GM18520 (cell line): ENCODE data around the gene CXCR6.

Experiments
- ATAC-seq: cut with Tn5 transposase; IDR thresholded peaks from one replicate; pipeline ENCODE4 v1.9.1; 2021; ENCODE audit not compliant: unreplicated experiment

The CXCR6 gene

GRCh38 chr3:45946875-45947274, 3.6 kb downstream of the CXCR6 start:
- no peak for ATAC-seq

GRCh38 chr3:45947361-45947760, 4.1 kb downstream of the CXCR6 start:
- ATAC-seq: no peak

DNA sequence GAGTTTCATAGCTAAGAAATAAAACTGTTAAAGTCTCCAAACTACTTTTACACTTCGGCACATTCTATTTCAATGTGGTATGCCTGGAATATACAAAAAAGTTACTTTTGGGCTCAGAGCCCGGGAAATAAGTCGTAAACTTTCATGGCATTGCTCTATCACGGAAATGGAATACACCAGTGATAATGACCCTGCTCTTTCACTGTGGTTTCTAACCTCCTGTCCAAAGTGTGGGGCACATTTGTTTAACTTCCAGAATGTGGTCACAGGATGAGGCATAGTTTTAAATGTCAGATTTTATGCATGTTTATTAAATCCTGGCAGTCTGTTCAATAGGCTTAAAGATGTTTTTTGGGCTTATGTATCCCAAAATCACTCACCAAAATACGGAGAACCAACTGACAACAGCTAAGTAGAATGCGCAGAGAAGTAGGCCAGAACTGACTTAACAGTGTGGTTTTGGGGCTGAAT, 5.1 kb downstream of the CXCR6 start:
- no peak for ATAC-seq

- no peak for ATAC-seq
Measured at GRCh38 chr3:45948881-45949280, 5.6 kb downstream of the CXCR6 start.

GRCh38 chr3:45949432-45949831, 6.2 kb downstream of the CXCR6 start:
- no peak for ATAC-seq

DNA sequence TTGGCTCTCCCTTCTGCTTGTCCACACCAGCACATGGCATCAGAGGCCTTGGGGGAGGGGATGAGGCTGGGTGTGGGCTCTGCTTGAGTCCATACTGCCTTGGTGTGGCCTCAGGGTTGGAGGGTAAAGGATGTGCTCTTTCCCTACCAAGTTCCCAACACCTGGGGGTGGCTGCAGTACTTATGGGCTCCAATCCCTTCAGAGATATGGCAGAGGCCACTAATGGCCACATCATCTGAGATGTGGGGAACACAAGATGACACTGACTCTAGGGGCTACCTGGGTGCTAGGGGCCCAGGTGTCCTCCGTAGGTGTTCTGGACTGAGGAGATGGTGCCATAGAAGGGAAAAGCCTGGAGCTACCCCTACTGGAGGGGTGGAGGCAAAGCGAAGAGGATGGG, 6.9 kb downstream of the CXCR6 start:
- no peak for ATAC-seq

DNA sequence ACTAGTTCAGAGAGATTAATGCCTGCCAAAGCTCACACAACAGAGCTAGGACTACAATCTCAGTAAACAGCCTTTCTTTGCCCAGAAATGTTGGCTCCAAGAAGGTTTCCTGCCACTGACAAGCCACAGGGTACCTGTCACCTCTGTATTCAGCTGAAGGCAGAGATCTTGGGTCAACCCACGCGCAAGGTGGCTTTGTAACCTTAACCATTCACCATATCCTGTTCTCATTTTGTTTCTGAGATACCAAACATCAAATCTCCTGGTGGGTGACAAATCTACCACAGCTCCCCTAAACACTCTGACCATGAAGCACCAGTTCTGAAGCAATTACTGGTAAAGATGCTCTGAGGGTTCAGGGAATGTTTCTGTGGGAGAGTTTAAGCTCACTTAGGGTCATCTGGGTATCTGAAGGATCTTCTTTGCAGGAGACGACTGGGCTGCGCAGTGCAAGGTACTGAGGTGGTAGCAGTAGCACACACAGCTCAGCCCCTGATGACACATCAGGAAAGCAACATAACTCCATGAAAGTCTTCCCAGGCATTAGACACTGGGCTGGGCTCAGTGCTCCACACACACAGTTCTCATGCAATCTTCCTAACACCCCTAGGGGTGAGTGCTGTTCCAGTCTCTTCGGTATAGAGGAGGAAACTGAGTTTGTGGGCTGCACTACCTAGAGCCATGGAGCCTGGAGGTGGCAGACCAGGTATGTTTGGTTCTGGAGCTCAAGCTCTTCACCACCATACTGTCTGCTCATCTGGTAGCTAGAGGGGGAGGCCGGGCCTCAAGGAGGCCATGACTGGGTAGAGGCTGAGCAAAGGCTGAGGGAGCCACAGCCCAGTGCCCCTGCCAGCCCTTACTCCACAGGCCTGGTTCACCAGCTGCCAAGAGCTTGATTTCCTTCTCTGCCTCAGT, 7.7 kb downstream of the CXCR6 start:
- no peak for ATAC-seq

DNA sequence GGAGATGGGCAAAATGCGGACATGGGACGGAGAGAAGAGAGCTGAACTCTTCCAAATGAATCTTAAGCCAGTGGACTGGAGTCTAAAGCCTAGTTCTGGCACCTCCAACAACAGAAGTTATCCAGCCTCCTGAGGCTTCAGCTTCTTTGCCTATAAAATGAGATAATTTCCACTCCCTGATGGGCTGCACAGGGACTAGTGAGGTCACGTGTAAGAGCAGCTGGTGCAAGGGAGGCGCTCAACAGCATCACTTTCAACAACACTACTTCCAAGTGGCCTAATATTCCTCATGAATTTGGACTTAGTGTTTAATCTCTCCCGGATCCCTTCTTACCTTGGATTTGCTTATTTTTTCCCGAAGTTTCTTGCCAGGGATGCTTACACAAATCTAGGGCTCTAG, 8.7 kb downstream of the CXCR6 start:
- ATAC-seq: no peak

- no peak for ATAC-seq
Measured at GRCh38 chr3:45952456-45952855, 9.2 kb downstream of the CXCR6 start.

DNA sequence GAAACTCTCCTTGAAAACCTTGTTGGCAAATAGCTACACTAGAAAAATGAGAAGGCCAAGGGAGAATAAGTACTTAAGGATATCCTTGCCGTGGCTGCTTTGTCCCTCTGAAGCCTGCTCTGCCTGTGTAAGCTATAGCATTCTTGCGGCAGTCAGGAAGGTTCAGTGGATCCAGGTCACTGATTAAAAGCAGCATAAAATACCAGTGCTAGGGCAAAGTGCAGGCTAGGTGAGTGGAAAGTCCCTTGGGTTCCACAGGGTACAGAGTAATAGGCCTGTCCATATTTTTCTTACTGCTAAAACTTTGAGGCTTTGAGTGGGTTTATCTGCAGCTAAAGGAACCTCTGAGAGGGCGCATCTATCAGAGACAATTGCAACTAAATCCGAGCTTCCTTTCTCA, 10.3 kb downstream of the CXCR6 start:
- ATAC-seq: no peak

- ATAC-seq: no peak
Measured at GRCh38 chr3:45954306-45954705, 11.0 kb downstream of the CXCR6 start.

DNA sequence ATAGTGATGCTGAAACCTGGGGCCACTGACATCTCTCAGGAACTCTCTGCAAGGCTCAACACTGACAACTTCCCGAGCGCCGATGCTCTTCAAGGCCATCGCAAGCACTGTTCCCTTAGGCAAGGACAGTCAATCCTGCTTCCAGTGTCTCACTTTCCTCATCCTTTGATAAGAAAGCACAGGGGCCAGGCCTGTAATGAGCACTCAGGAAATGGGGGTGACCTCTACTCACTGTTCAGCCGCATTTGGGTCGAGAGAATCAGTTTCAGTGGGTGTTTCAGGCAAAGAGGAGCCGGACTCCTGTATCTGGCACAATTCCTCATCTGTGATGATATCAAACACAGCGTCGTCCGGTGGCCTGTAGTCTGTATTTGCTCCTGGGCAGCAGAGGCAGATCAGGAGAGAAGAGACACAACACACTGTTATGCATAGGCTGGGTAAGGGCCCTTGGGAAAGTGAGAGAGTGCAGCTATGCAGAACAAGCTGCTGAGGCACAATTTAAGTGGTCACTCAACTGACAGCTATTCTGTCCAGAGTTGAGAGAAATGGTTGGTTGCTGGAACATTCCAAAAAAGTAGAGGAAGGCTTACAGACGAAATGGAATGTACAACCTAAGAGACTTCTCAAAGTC, 11.9 kb downstream of the CXCR6 start:
- ATAC-seq: no peak

DNA sequence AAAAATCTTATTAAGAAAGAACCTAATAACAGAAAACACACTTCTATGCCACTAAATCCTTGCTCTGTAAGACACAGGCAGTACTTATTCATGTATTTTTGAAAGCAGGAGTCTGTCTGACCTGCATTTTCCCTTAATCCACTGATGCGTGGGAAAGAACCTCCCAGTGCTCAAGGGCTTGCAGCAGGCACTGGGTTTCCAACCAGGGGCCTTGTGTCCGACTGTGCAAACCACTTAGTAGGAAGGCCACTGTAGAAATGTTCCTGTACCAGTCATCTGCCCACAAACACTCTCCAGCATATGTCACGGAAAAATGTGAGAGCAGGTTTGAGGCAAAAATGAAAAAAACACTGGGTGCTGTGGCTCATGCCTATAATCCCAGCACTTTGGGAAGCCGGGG, 12.4 kb downstream of the CXCR6 start:
- no peak for ATAC-seq

DNA sequence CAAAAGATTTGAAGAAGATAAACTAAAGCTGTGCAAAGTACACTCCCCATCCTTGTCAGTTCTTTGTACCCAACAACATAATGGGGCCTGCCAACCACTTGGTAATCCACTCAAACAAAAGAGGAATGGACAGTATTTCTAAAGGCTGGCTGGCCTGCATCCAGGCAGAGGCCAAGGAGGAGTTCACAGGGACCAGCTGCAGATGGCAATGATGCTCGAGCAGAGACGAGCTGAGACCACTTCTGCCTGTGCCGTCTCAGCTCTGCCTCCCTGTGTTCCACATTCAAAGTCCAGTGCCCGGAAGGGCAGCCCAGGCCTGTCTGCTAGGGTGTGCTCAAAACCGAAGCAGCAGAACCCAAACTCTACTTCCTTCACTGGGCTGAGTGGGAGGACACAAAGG, 14.3 kb downstream of the CXCR6 start:
- no peak for ATAC-seq

- no peak for ATAC-seq
Measured at GRCh38 chr3:45958321-45958791, 15.1 kb downstream of the CXCR6 start.

- no peak for ATAC-seq
Measured at GRCh38 chr3:45959201-45959600, 15.9 kb downstream of the CXCR6 start.

- no peak for ATAC-seq
Measured at GRCh38 chr3:45960289-45960688, 17.0 kb downstream of the CXCR6 start.

- peak; percentile 59 for ATAC-seq
Measured at GRCh38 chr3:45962033-45962432, 18.8 kb downstream of the CXCR6 start.

- no peak for ATAC-seq
Measured at GRCh38 chr3:45964139-45964538, 20.9 kb downstream of the CXCR6 start.

GRCh38 chr3:45965253-45965652, 22.0 kb downstream of the CXCR6 start:
- no peak for ATAC-seq

DNA sequence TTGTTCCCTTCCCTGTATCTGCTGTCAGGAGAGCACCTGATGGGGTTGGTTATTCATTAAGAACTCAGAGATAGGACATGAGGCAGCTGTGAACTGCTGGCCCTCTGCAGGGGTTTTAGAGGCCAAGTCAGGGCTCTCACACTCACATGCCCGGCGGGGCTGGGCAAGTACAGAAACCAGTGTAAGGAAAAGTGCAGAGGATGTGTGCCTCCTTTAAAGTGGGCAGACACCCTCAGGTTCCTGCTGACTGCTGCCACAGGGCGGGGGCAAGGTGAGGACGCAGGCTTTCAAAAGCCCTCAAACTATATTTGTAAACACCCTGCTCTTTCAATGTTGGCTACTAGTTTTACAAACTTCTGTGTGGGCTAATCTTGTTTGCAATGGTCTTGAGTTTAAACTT, 22.4 kb downstream of the CXCR6 start:
- ATAC-seq: no peak

DNA sequence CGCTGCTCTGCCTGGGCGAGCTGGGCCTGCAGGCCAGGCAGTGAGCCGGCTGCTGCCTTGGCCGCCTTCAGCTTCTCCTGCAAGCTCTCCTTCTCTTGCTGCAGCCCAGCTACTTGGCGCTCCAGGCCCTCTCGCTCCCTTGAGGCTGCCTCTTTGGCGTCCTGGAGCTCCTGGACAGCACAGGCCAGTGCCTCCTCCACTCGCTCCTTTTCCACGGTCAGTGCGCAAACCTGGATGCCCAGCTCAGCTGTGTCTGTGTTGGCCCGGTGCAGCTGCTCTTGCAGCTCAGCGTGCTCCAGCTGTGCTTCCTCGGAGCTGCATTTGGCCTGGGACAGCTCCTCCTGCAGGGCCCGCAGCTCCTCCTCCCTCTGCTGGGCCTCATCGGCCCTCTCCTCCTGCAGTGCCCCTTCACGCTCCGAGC, 23.1 kb downstream of the CXCR6 start:
- ATAC-seq: no peak
